PC-9 (cell line): ENCODE results near the gene CSF1R.

Experiments used
- CTCF ChIP-seq: fragments of 200-600 bp; sonication (generic); conservative IDR thresholded peaks from 2 replicates; pipeline ENCODE4 v1.6.1; 2017; ENCODE audit warnings: mixed run types, antibody characterized with exemption, mild to moderate bottlenecking, moderate library complexity
- EZH2 ChIP-seq: fragments of 200-600 bp; sonication (generic); IDR thresholded peaks from 2 replicates; pipeline ENCODE4 v1.8.0; 2017; ENCODE audit warnings: antibody characterized with exemption, low read depth

- no peak for TF ChIP-seq CTCF
- no peak for TF ChIP-seq EZH2
Observed at GRCh38 chr5:150007050-150007449, 79.3 kb downstream of the CSF1R start.
